Activated CD4-positive, CD25-positive, alpha-beta regulatory T cell (primary cell): Measurements from ENCODE around the gene ANKRD23.

ENCODE experiments used
- DNase-seq, 4 experiments: peaks; one replicate each; lab custom pipeline; 2025; lab: John Stamatoyannopoulos, UW

Gene ANKRD23

GRCh38 chr2:96877042-96877451 lies 33.2 kb upstream of the ANKRD23 start:
- DNase-seq = no peak

DNA sequence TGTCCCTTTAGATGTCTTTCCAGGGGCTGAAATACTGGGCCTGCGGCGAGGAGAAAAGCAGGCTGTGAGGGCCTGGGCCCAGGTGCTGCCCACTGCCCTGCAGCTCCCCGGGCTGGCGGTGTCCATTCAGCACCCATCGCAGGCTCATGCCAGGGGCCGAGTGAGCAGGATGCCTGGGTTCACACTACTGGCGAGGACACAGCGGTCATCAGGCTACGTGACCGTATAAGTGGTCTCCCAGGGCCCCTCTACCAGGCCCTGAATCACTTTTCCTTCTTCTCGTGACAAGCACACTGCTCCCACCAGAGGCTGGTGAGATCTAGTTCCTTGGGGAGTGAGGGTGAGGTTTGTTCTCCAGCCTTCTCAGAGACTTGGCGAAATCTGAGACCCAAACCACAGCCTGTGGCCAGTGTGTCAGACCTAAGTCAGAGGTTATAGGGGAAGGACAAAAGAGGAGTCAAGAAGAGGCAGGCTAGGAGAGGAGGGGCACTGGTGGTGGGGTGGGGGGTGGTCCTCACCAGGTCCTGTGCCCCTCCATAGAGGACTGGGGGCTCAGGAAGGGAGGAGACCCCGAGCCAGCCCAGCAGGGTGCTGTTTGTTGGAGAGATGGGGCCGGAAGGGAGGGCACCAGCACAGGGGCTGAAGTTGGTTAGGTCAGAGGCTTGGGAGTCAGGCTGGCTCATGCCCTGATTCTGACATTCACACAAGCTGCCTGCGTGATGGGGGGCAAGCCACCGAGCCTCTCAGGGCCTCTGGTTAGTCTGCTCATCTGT lies 32.6 kb upstream of the ANKRD23 start:
- no peak for DNase-seq

DNA sequence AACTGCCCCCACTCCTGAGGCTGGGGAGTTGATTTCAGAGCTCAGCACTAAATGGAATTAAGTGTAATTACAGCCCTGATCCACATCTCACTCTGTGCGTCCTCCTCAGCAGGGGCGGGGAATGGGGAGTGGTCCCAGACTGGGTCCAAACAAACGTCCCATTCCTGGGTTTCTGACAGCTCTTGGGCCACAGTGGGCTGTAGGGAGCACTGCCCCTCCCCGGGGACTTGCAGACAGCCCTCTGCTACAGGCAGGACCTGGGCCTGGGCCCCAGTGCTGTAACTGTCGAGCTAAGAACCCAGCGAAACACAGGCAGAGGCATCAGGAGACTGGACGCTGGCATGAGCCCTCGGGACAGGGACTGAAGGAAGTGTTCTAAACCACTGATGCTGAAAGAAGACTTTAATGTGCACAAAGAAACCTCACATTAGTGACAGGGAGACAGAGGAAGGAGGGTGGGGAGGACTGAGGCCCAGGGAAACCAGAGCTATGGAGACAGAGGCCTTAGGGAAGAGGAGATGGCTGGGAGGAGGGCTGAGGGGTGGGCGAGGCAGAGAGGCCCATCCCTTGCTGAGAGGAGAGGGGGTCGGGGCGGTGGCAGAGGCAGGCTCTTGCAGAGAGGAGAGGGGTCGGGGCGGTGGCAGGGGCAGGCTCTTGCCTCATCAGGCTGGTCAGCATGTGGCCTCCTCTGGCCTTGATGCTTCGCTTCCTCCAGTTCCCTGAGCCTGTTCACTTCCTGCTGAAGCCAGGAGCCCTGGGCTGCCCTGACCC lies 31.9 kb upstream of the ANKRD23 start:
- DNase-seq = no peak

GRCh38 chr2:96874198-96874831 lies 30.5 kb upstream of the ANKRD23 start:
- no peak for DNase-seq

DNA sequence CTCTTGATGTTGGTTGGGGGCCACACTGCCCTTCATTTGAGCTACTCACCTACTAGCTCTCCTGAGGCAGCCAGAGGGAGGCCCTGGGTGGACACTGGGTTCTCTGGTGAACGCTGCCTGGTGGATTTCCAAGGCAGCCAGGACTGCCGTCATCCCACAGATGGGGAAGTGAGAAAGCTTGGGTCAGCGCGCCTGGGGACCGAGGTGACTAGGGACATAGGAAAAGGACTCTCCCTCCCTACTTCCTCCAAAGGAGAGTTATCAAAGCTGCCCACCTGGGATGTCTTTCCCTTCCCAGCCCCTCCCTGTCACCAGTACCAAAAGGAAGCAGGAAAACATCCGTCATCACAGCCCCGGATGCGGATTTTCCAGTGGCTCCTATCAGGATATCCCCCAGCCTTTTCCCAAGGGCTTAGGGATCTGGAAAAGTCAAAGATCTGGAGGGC lies 29.9 kb upstream of the ANKRD23 start:
- no peak for DNase-seq

DNA sequence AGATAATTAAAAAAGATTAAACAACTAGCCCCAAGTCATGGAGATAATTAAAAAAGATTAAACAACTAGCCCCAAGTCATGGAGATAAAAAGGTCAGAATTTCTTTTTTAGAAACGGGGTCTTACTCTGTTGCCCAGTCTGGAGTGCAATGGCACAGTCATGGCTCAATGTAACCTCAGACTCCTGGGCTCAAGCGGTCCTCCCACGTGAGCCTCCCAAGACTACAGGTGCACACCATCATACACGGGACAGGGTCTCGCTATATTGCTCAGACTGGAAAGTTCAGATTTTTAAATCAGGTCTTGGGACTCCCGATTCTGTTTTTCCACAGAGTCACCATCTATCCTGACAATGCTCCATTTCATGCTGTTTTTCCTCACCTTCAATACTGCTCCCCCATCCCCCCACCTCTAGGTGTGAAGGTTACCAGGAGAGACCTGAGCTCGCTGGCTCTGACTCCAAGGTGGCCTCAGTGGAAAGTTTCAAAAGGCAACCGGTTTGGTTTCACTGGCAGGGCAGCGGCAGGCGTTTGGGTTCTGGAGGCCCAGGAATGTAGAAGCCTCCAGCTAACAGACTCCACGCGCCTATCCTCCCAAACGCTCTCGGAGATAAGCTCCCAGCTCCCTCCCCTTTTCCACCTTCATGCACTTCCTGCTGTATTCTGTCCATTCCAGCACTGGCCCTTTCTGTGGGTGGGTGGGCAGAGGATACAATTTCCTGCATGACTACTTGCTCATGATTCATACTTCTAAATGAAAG lies 28.9 kb upstream of the ANKRD23 start:
- no peak for DNase-seq

GRCh38 chr2:96870626-96871255 lies 26.9 kb upstream of the ANKRD23 start:
- no peak for DNase-seq

- DNase-seq = peak in 2 of 4 experiments; percentile 31 to 35
Observed at GRCh38 chr2:96869822-96870625, 26.2 kb upstream of the ANKRD23 start, which contains the start of gene SEMA4C. Gene SEMA4C, minus strand, starts transcription at chr2:96870080. Its CDS starts 2,194 bp downstream, at chr2:96867886.

DNA sequence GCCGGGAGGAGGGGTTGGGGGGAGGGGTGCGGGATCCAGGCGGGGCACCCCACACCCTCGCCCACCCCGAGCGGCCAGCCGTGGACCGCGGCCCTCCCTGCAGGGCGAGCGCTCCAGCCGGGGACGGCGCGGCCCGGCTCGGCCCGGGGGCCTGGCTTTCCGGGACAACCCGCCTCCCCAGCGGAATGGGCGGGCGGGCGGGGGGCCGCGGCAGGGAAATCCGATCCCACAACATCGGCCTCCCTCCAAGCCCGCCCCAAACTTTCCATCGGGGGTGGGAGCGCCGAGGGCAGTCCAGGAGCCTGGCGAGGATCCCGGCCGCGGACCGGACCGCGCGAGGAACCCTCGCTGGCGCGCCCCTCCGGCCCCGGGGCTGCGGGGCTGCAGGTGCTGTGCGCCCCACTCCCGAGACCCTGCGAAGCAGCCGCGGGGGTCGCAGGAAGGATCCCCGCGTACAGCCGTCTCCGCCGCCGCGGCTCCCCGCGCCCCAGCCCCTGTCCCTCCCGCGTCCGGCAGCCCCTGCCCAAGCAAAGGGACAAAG lies 25.5 kb upstream of the ANKRD23 start:
- no peak for DNase-seq

DNA sequence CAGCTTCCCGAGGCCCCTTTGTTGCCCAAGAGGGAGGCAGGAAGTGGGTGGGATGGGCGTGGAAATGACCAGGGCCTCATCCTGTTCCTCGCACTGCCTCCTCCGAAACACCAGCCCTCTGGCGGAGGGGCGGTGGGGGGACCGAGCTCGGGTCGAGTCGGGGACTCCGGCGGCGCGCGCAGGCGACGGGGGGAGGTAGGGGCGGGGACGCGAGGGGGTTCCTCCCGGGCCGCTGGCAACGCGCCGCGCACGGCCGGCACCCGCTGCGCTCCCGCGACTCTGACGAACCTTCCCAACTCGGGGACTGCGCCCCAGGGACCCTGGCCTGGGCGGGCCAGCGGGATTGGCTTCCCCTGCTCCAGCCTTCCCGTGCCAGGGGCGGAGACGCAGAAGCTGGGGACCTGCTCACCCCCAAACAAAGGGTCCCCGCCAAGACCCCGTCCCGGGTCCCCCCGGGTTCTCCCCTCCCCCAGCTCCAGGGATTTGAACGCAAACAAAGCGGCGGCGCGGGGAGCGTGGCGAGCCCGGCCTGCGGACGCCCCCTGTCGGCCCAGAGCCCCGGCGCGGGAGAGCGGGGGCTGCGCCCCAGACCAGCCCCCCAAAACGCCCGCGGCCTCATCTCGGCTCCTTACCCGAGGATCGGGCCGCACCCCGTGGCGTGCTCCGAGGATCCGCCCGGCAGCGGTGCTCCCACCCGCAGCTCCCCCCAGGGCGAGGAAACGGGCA lies 24.9 kb upstream of the ANKRD23 start:
- DNase-seq = peak in 3 of 4 experiments; percentile 25 to 32 (median 31)

DNA sequence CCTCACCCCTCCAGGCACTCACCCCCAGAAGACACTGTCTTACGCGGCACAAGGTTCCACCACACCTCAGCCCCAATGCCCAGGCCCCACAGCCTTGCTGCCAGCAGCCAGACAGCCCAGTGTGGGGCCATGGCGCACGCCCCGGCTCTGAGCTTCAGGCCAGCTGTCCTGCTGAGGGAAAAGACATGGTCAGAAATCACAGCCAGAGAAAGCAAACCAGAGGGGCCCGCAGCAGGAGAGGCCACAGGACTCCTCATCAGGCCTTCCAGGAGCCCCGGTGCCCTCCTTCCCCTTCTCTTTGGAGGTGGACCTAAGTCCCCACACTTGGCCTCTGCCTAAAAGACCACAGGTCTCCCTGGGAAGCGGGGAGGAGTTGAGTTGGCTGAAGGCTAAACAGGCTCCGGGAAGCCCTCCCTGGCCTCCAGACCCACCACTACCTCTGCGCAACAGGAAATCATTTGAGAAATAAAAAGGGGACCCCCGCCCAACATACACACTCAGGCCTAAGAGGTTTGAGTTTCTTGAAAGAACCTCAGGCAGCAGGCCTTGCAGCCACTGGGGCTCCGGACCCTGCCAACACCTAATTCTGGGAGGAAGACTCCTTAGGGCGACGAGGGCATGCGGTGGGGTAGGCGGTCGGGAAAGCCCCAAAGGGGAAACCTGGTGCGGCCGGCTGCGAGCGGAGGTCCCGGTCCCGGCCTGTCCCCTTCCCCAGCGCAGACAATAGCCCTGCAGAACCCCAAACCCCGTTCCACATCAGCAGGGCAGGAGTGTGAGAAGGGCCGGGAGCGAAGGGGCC lies 24.1 kb upstream of the ANKRD23 start:
- DNase-seq = no peak

GRCh38 chr2:96866986-96867755 lies 23.4 kb upstream of the ANKRD23 start:
- DNase-seq = no peak

DNA sequence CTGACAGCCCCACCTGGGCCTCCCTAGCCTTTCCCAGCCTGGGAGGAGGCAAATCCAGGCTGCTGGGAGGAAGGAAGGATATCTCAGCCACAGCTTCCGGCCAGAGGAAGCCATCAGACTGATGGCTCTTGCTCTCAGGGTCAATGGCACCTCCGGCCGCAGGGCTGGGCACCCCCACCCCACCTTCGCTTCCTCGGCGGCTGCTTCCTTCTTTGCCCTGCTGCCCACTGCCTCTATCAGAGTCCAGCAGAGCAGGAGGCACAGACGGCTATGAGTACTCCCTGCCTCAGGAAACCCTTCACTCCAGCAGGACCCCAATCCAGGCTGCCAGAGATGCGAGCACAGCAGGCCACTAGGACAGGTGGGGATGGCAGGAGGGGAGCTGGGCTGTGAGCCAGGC lies 22.8 kb upstream of the ANKRD23 start:
- DNase-seq = no peak

- DNase-seq = no peak
Observed at GRCh38 chr2:96866149-96866548, 22.3 kb upstream of the ANKRD23 start.

- no peak for DNase-seq
Observed at GRCh38 chr2:96865654-96866053, 21.8 kb upstream of the ANKRD23 start.

DNA sequence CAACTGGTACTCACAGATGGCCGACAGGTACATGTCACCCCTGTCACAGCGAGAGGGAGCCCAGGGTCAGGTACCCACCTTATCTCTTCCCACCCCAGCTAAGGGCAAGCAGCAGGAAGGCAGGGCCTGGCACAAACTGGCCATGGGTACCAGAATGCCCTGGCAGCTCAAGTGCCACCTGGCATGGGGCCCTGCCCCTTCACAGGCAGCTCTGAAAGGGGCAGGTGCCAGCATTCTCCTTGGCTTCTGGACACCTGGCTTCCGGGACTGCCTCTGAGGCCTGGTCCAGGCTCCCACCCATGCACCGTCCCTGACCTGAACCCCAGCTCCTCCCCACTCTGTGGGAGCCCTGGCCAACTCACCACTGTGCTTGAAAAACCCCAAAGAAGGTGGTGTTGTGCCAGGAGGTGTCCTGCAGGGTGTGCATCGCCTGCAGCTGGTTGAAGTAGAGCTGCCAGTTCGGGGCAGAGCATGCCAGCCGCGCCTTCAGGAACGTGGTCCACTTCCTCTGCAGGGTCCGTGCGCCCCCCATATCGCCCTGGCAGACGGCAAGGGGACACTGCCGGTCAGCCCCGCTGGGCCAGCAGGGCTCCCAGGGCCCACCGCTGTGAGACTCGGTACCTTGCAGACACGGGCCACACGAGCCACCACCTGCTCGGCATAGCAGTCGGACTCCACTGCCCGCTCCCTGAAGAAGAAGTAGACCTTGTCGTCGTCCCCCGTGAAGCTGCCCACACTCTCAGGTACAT lies 20.7 kb upstream of the ANKRD23 start:
- no peak for DNase-seq
